H1 (cell line): Measurements from ENCODE around the gene CRTC1. TPM values are rescaled to one million over a fixed set of nuclear protein-coding genes. Genes with fewer than 3 reads are reported as not detected.

Source experiments
- CTCF ChIA-PET: fragments of 300-600 bp; sonication (Branson Sonifier 250); formaldehyde crosslinking; loops from one replicate; lab custom pipeline; 2021; ENCODE audit not compliant: partially characterized antibody; lab: Charles Lee
- POLR2A ChIA-PET: fragments of 300-600 bp; sonication (Branson Sonifier 250); formaldehyde crosslinking; loops from one replicate; lab custom pipeline; 2021; ENCODE audit warnings: inconsistent platforms; ENCODE audit not compliant: partially characterized antibody; lab: Charles Lee
- DNase-seq, 2 experiments: peaks; one replicate each; pipeline versions ENCODE4 v3.0.0 to v3.0.0-alpha.2; 2010 to 2022; ENCODE audit warnings: low spot score in 2 of 2, low read depth in 1 of 2, mixed read lengths in 1 of 2
- FAIRE-seq: peaks from 2 replicates; lab custom pipeline; 2011; peaks lifted over from hg19 to GRCh38; lab: Jason Lieb, UNC
- H2AFZ ChIP-seq: 2 replicates; pipeline ENCODE4 v1.8.1; 2012; ENCODE audit warnings: low read length, inconsistent platforms
- H2AK5ac ChIP-seq: 2 replicates; pipeline ENCODE4 v1.6.1; 2013; ENCODE audit warnings: low read depth, low read length
- H2BK120ac ChIP-seq: replicated peaks from 2 replicates; pipeline ENCODE3; 2013; ENCODE audit warnings: low read depth, low read length, inconsistent platforms
- H2BK12ac ChIP-seq: 2 replicates; pipeline ENCODE4 v1.6.1; 2013; ENCODE audit warnings: low read depth, low read length
- H2BK15ac ChIP-seq: 2 replicates; pipeline ENCODE4 v1.6.1; 2013; ENCODE audit warnings: low read length
- H2BK20ac ChIP-seq: 2 replicates; pipeline ENCODE4 v1.6.1; 2013; ENCODE audit warnings: low read length
- H2BK5ac ChIP-seq: 2 replicates; pipeline ENCODE4 v1.6.1; 2013; ENCODE audit warnings: low read depth, low read length
- H3K14ac ChIP-seq: 2 replicates; pipeline ENCODE4 v1.6.1; 2013; ENCODE audit warnings: inconsistent platforms; ENCODE audit not compliant: insufficient read length
- H3K18ac ChIP-seq: 2 replicates; pipeline ENCODE4 v1.6.1; 2013; ENCODE audit warnings: low read length; ENCODE audit errors: extremely low read depth
- H3K23ac ChIP-seq: 2 replicates; pipeline ENCODE4 v1.6.1; 2013; ENCODE audit warnings: inconsistent platforms; ENCODE audit not compliant: insufficient read length
- H3K23me2 ChIP-seq: 2 replicates; pipeline ENCODE4 v1.6.1; 2013; ENCODE audit warnings: low read depth, low read length
- H3K27ac ChIP-seq: 2 replicates; pipeline ENCODE4 v1.6.1; 2011; ENCODE audit warnings: low read depth, low read length, inconsistent platforms
- H3K27me3 ChIP-seq, 4 experiments: replicated peaks in 1 of 4; 1 replicate in 1 of 4; 2 replicates in 3 of 4; pipeline versions ENCODE4 v1.6.1 to v1.8.1; 2011 to 2013; ENCODE audit warnings: low read length in 3 of 4, mild to moderate bottlenecking in 3 of 4, inconsistent platforms in 2 of 4, mixed read lengths in 2 of 4, moderate library complexity in 1 of 4; ENCODE audit not compliant: control insufficient read depth in 3 of 4, insufficient read depth in 3 of 4; ENCODE audit errors: extremely low read depth in 1 of 4
- H3K36me3 ChIP-seq, 4 experiments: 2 replicates each; pipeline versions ENCODE4 v1.6.1 to v1.8.1; 2011 to 2013; ENCODE audit warnings: mild to moderate bottlenecking in 4 of 4, low read length in 3 of 4, moderate library complexity in 2 of 4, control low read depth in 1 of 4, inconsistent platforms in 1 of 4; ENCODE audit not compliant: insufficient read depth in 4 of 4, control insufficient read depth in 2 of 4
- H3K4ac ChIP-seq: replicated peaks from 2 replicates; pipeline ENCODE3; 2013; ENCODE audit warnings: low read length, low read depth, mixed read lengths, inconsistent platforms; ENCODE audit not compliant: insufficient read length
- H3K4me1 ChIP-seq, 4 experiments: replicated peaks in 1 of 4; 1 replicate in 1 of 4; 2 replicates in 3 of 4; pipeline versions ENCODE4 v1.6.1 to v1.8.1; 2011 to 2013; ENCODE audit warnings: low read length in 3 of 4, inconsistent platforms in 2 of 4, mixed read lengths in 1 of 4; ENCODE audit not compliant: insufficient read depth in 4 of 4, control insufficient read depth in 3 of 4
- H3K4me2 ChIP-seq, 2 experiments: 2 replicates each; pipeline versions ENCODE4 v1.6.1 to v1.8.1; 2011 to 2013; ENCODE audit warnings: low read depth in 2 of 2, low read length in 2 of 2, control low read depth in 1 of 2, inconsistent platforms in 1 of 2, mild to moderate bottlenecking in 1 of 2; ENCODE audit not compliant: insufficient read depth in 1 of 2
- H3K4me3 ChIP-seq, 4 experiments: fragments of 200-600, 300-600 bp in 1 of 4; sonication (generic), shearing (Covaris generic), sonication (Bioruptor Twin) in 1 of 4; 2 replicates each; pipeline versions ENCODE4 v1.5.1 to v1.8.1; 2011 to 2016; ENCODE audit warnings: low read length in 4 of 4, low read depth in 3 of 4, control low read depth in 2 of 4, inconsistent platforms in 2 of 4, mild to moderate bottlenecking in 2 of 4, mixed read lengths in 1 of 4, moderate library complexity in 1 of 4; ENCODE audit not compliant: insufficient read depth in 2 of 4; ENCODE audit errors: extremely low read depth in 1 of 4
- H3K56ac ChIP-seq: replicated peaks from 2 replicates; pipeline ENCODE3; 2013; ENCODE audit warnings: low read depth, mild to moderate bottlenecking, mixed read lengths, low read length, inconsistent platforms; ENCODE audit not compliant: insufficient read length
- H3K79me1 ChIP-seq: 2 replicates; pipeline ENCODE4 v1.6.1; 2013; ENCODE audit warnings: low read depth, low read length, control low read depth
- H3K79me2 ChIP-seq, 2 experiments: 2 replicates each; pipeline versions ENCODE4 v1.6.1 to v1.8.1; 2012 to 2013; ENCODE audit warnings: low read length in 2 of 2, mild to moderate bottlenecking in 2 of 2, inconsistent platforms in 1 of 2; ENCODE audit not compliant: insufficient read depth in 2 of 2, control insufficient read depth in 1 of 2
- H3K9ac ChIP-seq, 4 experiments: replicated peaks in 1 of 4; 1 replicate in 1 of 4; 2 replicates in 3 of 4; pipeline versions ENCODE4 v1.6.1 to v1.8.1; 2011 to 2013; ENCODE audit warnings: low read depth in 3 of 4, low read length in 3 of 4, control low read depth in 2 of 4, mild to moderate bottlenecking in 2 of 4, moderate library complexity in 2 of 4, inconsistent platforms in 1 of 4; ENCODE audit errors: extremely low read depth in 1 of 4
- H3K9me3 ChIP-seq, 2 experiments: 2 replicates each; pipeline versions ENCODE4 v1.6.1 to v1.8.1; 2012 to 2013; ENCODE audit warnings: mild to moderate bottlenecking in 2 of 2, moderate library complexity in 2 of 2, control low read depth in 1 of 2, inconsistent platforms in 1 of 2, low read depth in 1 of 2, low read length in 1 of 2, mixed read lengths in 1 of 2; ENCODE audit not compliant: insufficient read depth in 2 of 2
- H4K20me1 ChIP-seq, 2 experiments: replicated peaks in 1 of 2; 2 replicates each; pipeline versions ENCODE3 to v1.8.1; 2011 to 2013; ENCODE audit warnings: inconsistent platforms in 2 of 2, low read length in 2 of 2, mild to moderate bottlenecking in 1 of 2; ENCODE audit not compliant: insufficient read depth in 2 of 2, control insufficient read depth in 1 of 2
- H4K5ac ChIP-seq: 2 replicates; pipeline ENCODE4 v1.6.1; 2013; ENCODE audit warnings: low read length, low read depth, mixed read lengths, inconsistent platforms; ENCODE audit not compliant: insufficient read length
- H4K8ac ChIP-seq: 2 replicates; pipeline ENCODE4 v1.8.0; 2013; ENCODE audit warnings: mild to moderate bottlenecking, moderate library complexity, low read length, inconsistent platforms; ENCODE audit not compliant: insufficient read depth; ENCODE audit errors: extremely low read depth
- H4K91ac ChIP-seq: replicated peaks from 2 replicates; pipeline ENCODE3; 2013; ENCODE audit warnings: low read length, mixed read lengths, inconsistent platforms; ENCODE audit not compliant: insufficient read length
- ASH2L ChIP-seq: fragments of 200-600, 300-600 bp; sonication (generic); IDR thresholded peaks from one replicate; pipeline ENCODE4 v1.7.1; 2017; ENCODE audit warnings: low read length
- ATF3 ChIP-seq: IDR thresholded peaks from 2 replicates; pipeline ENCODE4 v1.6.1; 2011; ENCODE audit warnings: low read depth, mild to moderate bottlenecking, low read length; ENCODE audit not compliant: insufficient read depth
- CHD1 ChIP-seq: IDR thresholded peaks from 2 replicates; pipeline ENCODE4 v1.6.1; 2012; ENCODE audit warnings: low read depth, low read length, improper control_type of control experiment
- HDAC6 ChIP-seq: IDR thresholded peaks from one replicate; pipeline ENCODE4 v1.7.1; 2012; ENCODE audit warnings: low read depth, mild to moderate bottlenecking, inconsistent platforms, low read length, moderate library complexity
- PHF8 ChIP-seq: fragments of 200-600 bp; sonication (generic); conservative IDR thresholded peaks from 2 replicates; pipeline ENCODE4 v1.7.1; 2012; ENCODE audit warnings: low read depth, mild to moderate bottlenecking, inconsistent platforms, low read length, moderate library complexity
- RAD21 ChIP-seq, 2 experiments: IDR thresholded peaks in 1 of 2; conservative IDR thresholded peaks in 1 of 2; 2 replicates each; pipeline ENCODE4 v1.6.1; 2011; ENCODE audit warnings: low read depth in 2 of 2, low read length in 2 of 2, improper control_type of control experiment in 1 of 2, inconsistent platforms in 1 of 2, mild to moderate bottlenecking in 1 of 2, moderate library complexity in 1 of 2
- RFX5 ChIP-seq: IDR thresholded peaks from 2 replicates; pipeline ENCODE4 v1.6.1; 2011; ENCODE audit warnings: low read depth, low read length, improper control_type of control experiment, borderline replicate concordance
- RNF2 ChIP-seq: fragments of 200-900, 300-1000 bp; sonication (generic); IDR thresholded peaks from 2 replicates; pipeline ENCODE4 v1.7.1; 2016; ENCODE audit warnings: borderline replicate concordance, low read depth, mild to moderate bottlenecking, antibody characterized with exemption, low read length; ENCODE audit not compliant: poor library complexity, severe bottlenecking; ENCODE audit errors: missing control alignments
- SIN3A ChIP-seq, 2 experiments: IDR thresholded peaks in 1 of 2; conservative IDR thresholded peaks in 1 of 2; 2 replicates each; pipeline ENCODE4 v1.6.1; 2011 to 2012; ENCODE audit warnings: low read length in 2 of 2, improper control_type of control experiment in 1 of 2, low read depth in 1 of 2, mild to moderate bottlenecking in 1 of 2
- SP1 ChIP-seq: IDR thresholded peaks from 2 replicates; pipeline ENCODE4 v1.6.1; 2011; ENCODE audit warnings: low read depth, low read length
- SUZ12 ChIP-seq: fragments of 200-600 bp; sonication (generic); IDR thresholded peaks from 2 replicates; pipeline ENCODE4 v1.6.1; 2012; ENCODE audit warnings: mild to moderate bottlenecking, inconsistent platforms, low read length, moderate library complexity, mixed read lengths
- TAF1 ChIP-seq: IDR thresholded peaks from 2 replicates; pipeline ENCODE4 v1.6.1; 2011; ENCODE audit warnings: mild to moderate bottlenecking, low read depth, low read length
- WGBS, 2 experiments: shearing (Covaris generic) in 1 of 2; methylation state at CpG; one replicate each; pipeline versions ENCODE4 v1.1.6 to v1.1.7; 2013 to 2015; ENCODE audit warnings: low lambda C conversion rate in 2 of 2, mixed read lengths in 2 of 2, inconsistent platforms in 1 of 2, low coverage in 1 of 2, missing lambda C conversion rate in 1 of 2; ENCODE audit not compliant: insufficient replicate concordance in 2 of 2, insufficient coverage in 1 of 2, insufficient read length in 1 of 2; ENCODE audit errors: extremely low coverage in 1 of 2, missing lambda C conversion rate in 1 of 2; 5-methylcytosine and 5-hydroxymethylcytosine counted together
- polyA plus RNA-seq, 7 experiments: library from polyadenylated mRNA; depleted of rRNA in 3 of 7; stranded (reverse) in 5 of 7; unstranded in 2 of 7; fragments of >200 nt in 5 of 7; fragments of 200-250 nt in 2 of 7; gene quantifications; 1 replicate in 5 of 7; 2 replicates in 1 of 7; 4 replicates in 1 of 7; pipeline versions ENCODE4 v1.2.1 to v1.2.3, GENCODE V29; 2011 to 2013; ENCODE audit warnings: missing spikeins in 2 of 7, mixed read lengths in 2 of 7
- total RNA-seq: library from RNA; stranded (reverse); fragmentation: NEBNext Ultra II Directional; extraction: Animal tissue kit (Norgen Biotek cat#: 25700); gene quantifications from 2 replicates; pipeline ENCODE4 v1.2.1, GENCODE V29; 2021

The CRTC1 gene
- total and polyA plus RNA-seq, 2 of the 8 experiments (the other 6 are each of a cell fraction or from before 2014, with no cell fraction given), result 2.9 to 8.5 TPM

- H2BK15ac ChIP-seq, result no peak overlapping the region
- no peak overlapping the region for H2AK5ac ChIP-seq
- no peak overlapping the region for H2BK20ac ChIP-seq
- peaks cover 0 to 8% (median 2%) of the 10 kb centered on the region in 4 experiments; a peak in 3 of 7 replicates for H3K4me1 ChIP-seq
- no peak overlapping the region for H2BK5ac ChIP-seq
- H4K91ac ChIP-seq, result no peak overlapping the region
- no peak overlapping the region for H3K23ac ChIP-seq
- no peak overlapping the region for H2BK12ac ChIP-seq
- H3K23me2 ChIP-seq, result peaks cover 13% of the 10 kb centered on the region; the same call in 1 of the 2 replicates
- H3K4me2 ChIP-seq, result no peak overlapping the region
- H3K9me3 ChIP-seq, result no peaks in the 10 kb centered on the region; a peak in 1 of 4 replicates
- 56% methylated on average over 20 of the region's 21 CpGs; no CpG with 5 or more reads in 1 of the 2 experiments for WGBS, 2 experiments
- CTCF ChIA-PET, result interaction anchor here (1.2 to 3.2 kb wide), 2 partner anchors 9 to 52 kb away, joined by 5 to 22 read pairs; no protein-coding TSS in a partner anchor
- peaks cover 0 to 7% (median 0%) of the 10 kb centered on the region in 4 experiments; a peak in 1 of 8 replicates for H3K36me3 ChIP-seq
- H3K27ac ChIP-seq, result no peak overlapping the region
- POLR2A ChIA-PET, result interaction anchor here (0.6 to 0.7 kb wide), 2 partner anchors 9 to 96 kb away, joined by 3 read pairs; no protein-coding TSS in a partner anchor
- no peak overlapping the region for H2BK120ac ChIP-seq
- H3K18ac ChIP-seq, result no peak overlapping the region
- no peak overlapping the region for H2AFZ ChIP-seq
- no peak overlapping the region for H3K56ac ChIP-seq
- DNase-seq (no peak), FAIRE-seq (no peak)
- H4K20me1 ChIP-seq, result peaks cover 2 to 23% of the 10 kb centered on the region in 2 experiments
- no peak overlapping the region for H4K5ac ChIP-seq
- no peaks in the 10 kb centered on the region for H3K79me1 ChIP-seq
- H4K8ac ChIP-seq, result no peak overlapping the region
- no peak overlapping the region for H3K4ac ChIP-seq
- H3K4me3 ChIP-seq, result no peak overlapping the region
- no peak overlapping the region for H3K9ac ChIP-seq
- no peaks in the 10 kb centered on the region for H3K79me2 ChIP-seq
- peaks cover 34 to 74% (median 62%) of the 10 kb centered on the region in 4 experiments for H3K27me3 ChIP-seq
- no peak overlapping the region for H3K14ac ChIP-seq
- TF ChIP-seq TAF1 (no peak), CHD1 (no peak), ATF3 (no peak), RAD21 (IDR thresholded peaks at IDR 0.05 in 1 of 2, conservative IDR thresholded peaks at IDR 0.05 in 1 of 2; ENCODE audit: low read depth in 2 of 2, low read length in 2 of 2) (no peak), RNF2 (no peak), SP1 (no peak), ASH2L (no peak), RFX5 (no peak), PHF8 (no peak), HDAC6 (no peak), SIN3A (conservative IDR thresholded peaks at IDR 0.05 in 1 of 2, IDR thresholded peaks at IDR 0.05 in 1 of 2; ENCODE audit: low read depth in 1 of 2, low read length in 2 of 2) (no peak), SUZ12 (no peak)
Measured at GRCh38 chr19:18795540-18795939, 112.1 kb downstream of the CRTC1 start.
